Fibroblast of lung (primary cell): ENCODE measurements around the gene MBOAT1. TPM values are rescaled to one million over a fixed set of nuclear protein-coding genes. Genes with fewer than 3 reads are reported as not detected.
"Not testable (repeated sequence)": the region's sequence is repeated elsewhere in the genome, so short reads cannot be mapped to it uniquely, and the experiment has no call there.

ENCODE experiments used
- DNase-seq, 2 donors: peaks; one replicate each; pipeline versions ENCODE4 v3.0.0 to v3.0.0-alpha.2; 2010; ENCODE audit warnings: low read depth in 2 of 2
- H2AFZ ChIP-seq: 2 replicates; pipeline ENCODE4 v1.5.1; 2012; ENCODE audit warnings: low read length, control low read depth, inconsistent platforms
- H3K27ac ChIP-seq: 2 replicates; pipeline ENCODE4 v1.5.1; 2011; ENCODE audit warnings: low read length, control low read depth; ENCODE audit not compliant: insufficient read depth
- H3K27me3 ChIP-seq: 2 replicates; pipeline ENCODE4 v1.5.1; 2011; ENCODE audit warnings: mild to moderate bottlenecking, low read length; ENCODE audit not compliant: control insufficient read depth, insufficient read depth
- H3K36me3 ChIP-seq: 2 replicates; pipeline ENCODE4 v1.5.1; 2011; ENCODE audit warnings: low read length; ENCODE audit not compliant: control insufficient read depth, insufficient read depth
- H3K4me1 ChIP-seq: 2 replicates; pipeline ENCODE4 v1.5.1; 2011; ENCODE audit warnings: low read length; ENCODE audit not compliant: control insufficient read depth, insufficient read depth; ENCODE audit errors: extremely low read depth
- H3K4me2 ChIP-seq: 2 replicates; pipeline ENCODE4 v1.5.1; 2011; ENCODE audit warnings: low read length, control low read depth; ENCODE audit not compliant: insufficient read depth; ENCODE audit errors: extremely low read depth
- H3K4me3 ChIP-seq, 4 experiments: fragments of 200-600 bp in 1 of 4; sonication (generic) in 1 of 4; replicated peaks in 1 of 4; 2 replicates each; pipeline ENCODE4 v1.5.1; 2011 to 2016; ENCODE audit warnings: low read length in 4 of 4, low read depth in 3 of 4, mild to moderate bottlenecking in 3 of 4, control low read depth in 2 of 4, inconsistent platforms in 1 of 4, mixed read lengths in 1 of 4; ENCODE audit not compliant: insufficient read depth in 1 of 4; ENCODE audit errors: control extremely low read depth in 1 of 4
- H3K79me2 ChIP-seq: 2 replicates; pipeline ENCODE4 v1.5.1; 2012; ENCODE audit warnings: mild to moderate bottlenecking, low read length, inconsistent platforms; ENCODE audit not compliant: control insufficient read depth, insufficient read depth
- H3K9ac ChIP-seq: 2 replicates; pipeline ENCODE4 v1.5.1; 2011; ENCODE audit warnings: mild to moderate bottlenecking, low read length, control low read depth; ENCODE audit not compliant: insufficient read depth
- H3K9me3 ChIP-seq: 2 replicates; pipeline ENCODE4 v1.5.1; 2012; ENCODE audit warnings: low read depth, low read length; ENCODE audit not compliant: control insufficient read depth, insufficient read depth
- H4K20me1 ChIP-seq: 2 replicates; pipeline ENCODE4 v1.5.1; 2011; ENCODE audit warnings: low read length; ENCODE audit not compliant: control insufficient read depth, insufficient read depth; ENCODE audit errors: extremely low read depth
- EZH2 ChIP-seq: IDR thresholded peaks from 2 replicates; pipeline ENCODE4 v1.5.1; 2012; ENCODE audit warnings: low read length, control low read depth, mild to moderate bottlenecking; ENCODE audit errors: missing control alignments
- polyA plus RNA-seq, 2 donors: library from polyadenylated mRNA; depleted of rRNA in 1 of 2; stranded (reverse) in 1 of 2; unstranded in 1 of 2; fragments of >200 nt; gene quantifications; 2 replicates each; pipeline ENCODE4 v1.2.1, GENCODE V29; 2011 to 2012; ENCODE audit warnings: missing spikeins in 1 of 2
- total RNA-seq: library from RNA; depleted of rRNA; stranded (reverse); fragments of >200 nt; gene quantifications from 2 replicates; pipeline ENCODE4 v1.2.1, GENCODE V29; 2014
- TF ChIP-seq, protein P1 (sequence below), 2 donors: IDR thresholded peaks in 1 of 2; conservative IDR thresholded peaks in 1 of 2; 1 replicate in 1 of 2; 2 replicates in 1 of 2; pipeline ENCODE4 v1.5.1; 2011 to 2012; ENCODE audit warnings: low read length in 2 of 2, control low read depth in 1 of 2, inconsistent platforms in 1 of 2, low read depth in 1 of 2, mild to moderate bottlenecking in 1 of 2

MBOAT1 gene
- total and polyA plus RNA-seq, 2 donors (not counting 1 experiment from before 2014, with no cell fraction given), result 3.1 to 6.6 TPM

DNA sequence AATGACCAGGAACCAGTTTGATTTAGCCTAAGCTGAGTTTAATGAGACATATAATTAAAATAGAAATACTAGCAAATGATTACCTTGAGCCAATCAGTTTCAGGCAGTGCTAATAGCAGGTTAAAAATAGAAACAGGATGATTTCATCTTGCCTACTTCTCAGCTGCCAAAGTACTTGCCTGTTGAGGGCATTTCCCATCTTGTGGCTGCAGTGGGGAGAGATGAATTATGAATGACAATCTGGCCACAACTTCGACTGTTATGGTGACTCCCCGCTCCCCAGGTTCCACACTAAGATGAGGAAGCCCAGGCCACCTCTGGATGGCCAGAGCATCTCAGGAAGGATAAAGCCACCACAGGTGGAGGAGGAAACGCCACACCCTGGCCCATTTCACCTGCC, 31.3 kb downstream of the MBOAT1 start:
- H3K27me3 ChIP-seq, result no peaks in the 10 kb centered on the region
- TF ChIP-seq, protein P1, sequence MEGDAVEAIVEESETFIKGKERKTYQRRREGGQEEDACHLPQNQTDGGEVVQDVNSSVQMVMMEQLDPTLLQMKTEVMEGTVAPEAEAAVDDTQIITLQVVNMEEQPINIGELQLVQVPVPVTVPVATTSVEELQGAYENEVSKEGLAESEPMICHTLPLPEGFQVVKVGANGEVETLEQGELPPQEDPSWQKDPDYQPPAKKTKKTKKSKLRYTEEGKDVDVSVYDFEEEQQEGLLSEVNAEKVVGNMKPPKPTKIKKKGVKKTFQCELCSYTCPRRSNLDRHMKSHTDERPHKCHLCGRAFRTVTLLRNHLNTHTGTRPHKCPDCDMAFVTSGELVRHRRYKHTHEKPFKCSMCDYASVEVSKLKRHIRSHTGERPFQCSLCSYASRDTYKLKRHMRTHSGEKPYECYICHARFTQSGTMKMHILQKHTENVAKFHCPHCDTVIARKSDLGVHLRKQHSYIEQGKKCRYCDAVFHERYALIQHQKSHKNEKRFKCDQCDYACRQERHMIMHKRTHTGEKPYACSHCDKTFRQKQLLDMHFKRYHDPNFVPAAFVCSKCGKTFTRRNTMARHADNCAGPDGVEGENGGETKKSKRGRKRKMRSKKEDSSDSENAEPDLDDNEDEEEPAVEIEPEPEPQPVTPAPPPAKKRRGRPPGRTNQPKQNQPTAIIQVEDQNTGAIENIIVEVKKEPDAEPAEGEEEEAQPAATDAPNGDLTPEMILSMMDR (conservative IDR thresholded peaks at IDR 0.05 in 1 of 2, IDR thresholded peaks at IDR 0.05 in 1 of 2; ENCODE audit: low read depth in 1 of 2, low read length in 2 of 2), result no peak
- no peak for TF ChIP-seq EZH2
- no peak overlapping the region for H3K4me2 ChIP-seq
- H3K4me1 ChIP-seq, result no peaks in the 10 kb centered on the region
- H3K4me3 ChIP-seq, result no peak overlapping the region
- no peak overlapping the region for H3K9ac ChIP-seq
- no peaks in the 10 kb centered on the region for H3K36me3 ChIP-seq
- H3K9me3 ChIP-seq, result no peaks in the 10 kb centered on the region
- DNase-seq, result peak in 1 of 2 donors; percentile 20
- no peaks in the 10 kb centered on the region for H3K79me2 ChIP-seq
- no peak overlapping the region for H3K27ac ChIP-seq
- no peaks in the 10 kb centered on the region for H4K20me1 ChIP-seq
- no peak overlapping the region for H2AFZ ChIP-seq

DNA sequence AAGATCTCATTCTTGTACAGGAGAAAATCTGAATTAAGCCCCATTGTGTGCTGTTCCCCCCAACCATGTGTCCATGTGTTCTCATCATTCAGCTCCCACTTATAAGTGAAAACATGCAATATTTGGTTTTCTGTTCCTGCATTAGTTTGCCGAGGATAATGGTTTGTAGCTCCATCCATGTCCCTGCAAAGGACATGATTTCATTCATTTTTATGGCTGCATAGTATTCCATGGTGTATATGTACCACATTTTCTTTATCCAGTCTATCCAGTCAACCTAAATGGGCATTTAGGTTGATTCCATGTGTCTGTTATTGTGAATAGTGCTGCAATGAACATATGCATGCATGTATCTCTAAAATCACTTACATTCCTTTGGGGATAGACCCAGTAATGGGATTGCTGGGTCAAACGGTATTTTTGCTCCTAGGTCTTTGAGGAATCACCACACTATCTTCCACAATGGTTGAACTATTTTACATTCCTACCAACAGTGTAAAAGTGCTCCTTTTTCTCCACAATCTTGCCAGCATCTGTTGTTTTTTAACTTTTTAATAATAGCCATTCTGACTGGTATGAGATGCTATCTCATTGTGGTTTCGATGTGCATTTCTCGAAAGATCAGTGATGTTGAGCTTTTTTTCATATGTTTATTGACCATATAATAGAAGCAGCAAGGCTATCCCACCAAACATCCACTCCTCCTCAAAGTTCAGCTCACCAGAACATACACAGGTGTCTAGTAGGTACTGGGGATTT, 32.8 kb downstream of the MBOAT1 start:
- not testable (repeated sequence) for H2AFZ ChIP-seq, H3K27me3 ChIP-seq, H3K9ac ChIP-seq, H3K79me2 ChIP-seq, H3K36me3 ChIP-seq, H3K4me3 ChIP-seq, DNase-seq, H4K20me1 ChIP-seq, H3K4me2 ChIP-seq, H3K27ac ChIP-seq, H3K9me3 ChIP-seq, H3K4me1 ChIP-seq

DNA sequence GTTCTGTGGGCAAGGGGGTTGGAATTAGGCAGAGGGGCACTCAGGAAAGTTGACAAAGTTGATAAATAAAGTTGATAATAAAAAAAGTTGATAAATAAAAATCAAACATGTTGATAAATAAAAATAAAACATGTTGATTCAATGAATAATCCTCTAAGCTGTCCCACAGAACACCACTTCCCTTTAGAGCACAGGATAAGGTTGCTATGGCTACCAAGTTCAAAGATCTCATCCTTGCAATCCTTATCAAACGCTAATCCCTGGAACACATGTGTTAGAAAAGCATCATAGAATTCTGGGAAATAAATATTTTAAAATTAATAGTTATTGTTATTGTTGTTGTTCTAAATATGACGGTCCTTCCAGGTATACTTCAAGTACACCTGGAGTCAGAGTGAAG, 33.9 kb downstream of the MBOAT1 start:
- TF ChIP-seq, protein P1 (conservative IDR thresholded peaks at IDR 0.05 in 1 of 2, IDR thresholded peaks at IDR 0.05 in 1 of 2; ENCODE audit: low read depth in 1 of 2, low read length in 2 of 2), result no peak
- TF ChIP-seq EZH2, result no peak
- Histone ChIP-seq H3K27ac (no peak overlapping the region), H3K36me3 (no peaks in the 10 kb centered on the region), H3K4me3 (no peak overlapping the region), H3K4me1 (no peaks in the 10 kb centered on the region), H4K20me1 (no peaks in the 10 kb centered on the region), H3K27me3 (no peaks in the 10 kb centered on the region), H2AFZ (no peak overlapping the region), H3K9ac (no peak overlapping the region), H3K79me2 (no peaks in the 10 kb centered on the region), H3K9me3 (no peaks in the 10 kb centered on the region), H3K4me2 (no peak overlapping the region)
- no peak for DNase-seq
